SU-DHL-6 (cell line): ENCODE measurements around the gene LCTL.
"Not testable (repeated sequence)": the region's sequence is repeated elsewhere in the genome, so short reads cannot be mapped to it uniquely, and the experiment has no call there.

Experiments used
- H2AFZ ChIP-seq: fragments of 200-600 bp; sonication (generic); 2 replicates; pipeline ENCODE4 v1.6.1; 2014; ENCODE audit warnings: low read depth, mild to moderate bottlenecking, moderate library complexity, mixed read lengths, antibody characterized with exemption, low read length; ENCODE audit not compliant: severe bottlenecking
- H3F3A ChIP-seq: fragments of 200-600 bp; shearing (Covaris generic); 2 replicates; pipeline ENCODE4 v1.6.0; 2016; ENCODE audit warnings: antibody characterized with exemption, mild to moderate bottlenecking; ENCODE audit not compliant: insufficient read depth
- H3K27ac ChIP-seq: fragments of 200-600 bp; sonication (generic); 2 replicates; pipeline ENCODE4 v1.5.1; 2016; ENCODE audit warnings: low read depth, mild to moderate bottlenecking, low read length, moderate library complexity, mixed read lengths
- H3K27me3 ChIP-seq: fragments of 200-600 bp; sonication (generic), shearing (Covaris generic); 2 replicates; pipeline ENCODE4 v1.6.0; 2014; ENCODE audit warnings: mild to moderate bottlenecking, low read length
- H3K36me3 ChIP-seq: fragments of 200-600 bp; sonication (generic); 2 replicates; pipeline ENCODE4 v1.6.1; 2014; ENCODE audit warnings: mild to moderate bottlenecking, low read length, mixed read lengths
- H3K4me2 ChIP-seq: fragments of 300-600, 200-600 bp; shearing (Covaris generic), sonication (generic); 2 replicates; pipeline ENCODE4 v1.6.0; 2014; ENCODE audit warnings: low read length, low read depth, mild to moderate bottlenecking; ENCODE audit not compliant: poor library complexity, severe bottlenecking
- H3K4me3 ChIP-seq: fragments of 200-600 bp; sonication (generic); 2 replicates; pipeline ENCODE4 v1.5.1; 2014; ENCODE audit warnings: antibody characterized with exemption, low read length, mild to moderate bottlenecking, mixed read lengths; ENCODE audit not compliant: insufficient read depth, poor library complexity, severe bottlenecking
- H3K79me2 ChIP-seq: fragments of 200-600 bp; sonication (generic); 2 replicates; pipeline ENCODE4 v1.6.1; 2014; ENCODE audit warnings: mild to moderate bottlenecking, low read length, moderate library complexity; ENCODE audit not compliant: insufficient read depth
- H3K9ac ChIP-seq: fragments of 200-600 bp; sonication (generic); 2 replicates; pipeline ENCODE4 v1.7.0; 2014; ENCODE audit warnings: mild to moderate bottlenecking, low read length
- H3K9me2 ChIP-seq: fragments of 200-600 bp; sonication (generic); replicated peaks from 2 replicates; pipeline ENCODE4 v1.6.1; 2014; ENCODE audit warnings: low read length; ENCODE audit not compliant: insufficient read depth
- H3K9me3 ChIP-seq: fragments of 200-600 bp; sonication (generic); 2 replicates; pipeline ENCODE4 v1.6.1; 2014; ENCODE audit warnings: low read length, mixed read lengths; ENCODE audit not compliant: insufficient read depth
- H4K20me1 ChIP-seq: fragments of 200-600 bp; sonication (generic); 2 replicates; pipeline ENCODE4 v1.6.1; 2014; ENCODE audit warnings: low read depth, mild to moderate bottlenecking, antibody characterized with exemption, low read length, moderate library complexity, mixed read lengths
- EZH2phosphoT487 ChIP-seq: fragments of 200-600 bp; sonication (generic), shearing (Covaris generic); conservative IDR thresholded peaks from 2 replicates; pipeline ENCODE4 v1.6.1; 2018; ENCODE audit warnings: mild to moderate bottlenecking, antibody characterized with exemption, low read length, moderate library complexity, mixed read lengths
- TF ChIP-seq, protein P1 (sequence below): fragments of 200-600 bp; sonication (generic); IDR thresholded peaks from one replicate; pipeline ENCODE4 v1.5.1; 2017; ENCODE audit warnings: antibody characterized with exemption, mild to moderate bottlenecking, low read length, moderate library complexity; ENCODE audit not compliant: insufficient read depth, poor library complexity, severe bottlenecking

LCTL gene

DNA sequence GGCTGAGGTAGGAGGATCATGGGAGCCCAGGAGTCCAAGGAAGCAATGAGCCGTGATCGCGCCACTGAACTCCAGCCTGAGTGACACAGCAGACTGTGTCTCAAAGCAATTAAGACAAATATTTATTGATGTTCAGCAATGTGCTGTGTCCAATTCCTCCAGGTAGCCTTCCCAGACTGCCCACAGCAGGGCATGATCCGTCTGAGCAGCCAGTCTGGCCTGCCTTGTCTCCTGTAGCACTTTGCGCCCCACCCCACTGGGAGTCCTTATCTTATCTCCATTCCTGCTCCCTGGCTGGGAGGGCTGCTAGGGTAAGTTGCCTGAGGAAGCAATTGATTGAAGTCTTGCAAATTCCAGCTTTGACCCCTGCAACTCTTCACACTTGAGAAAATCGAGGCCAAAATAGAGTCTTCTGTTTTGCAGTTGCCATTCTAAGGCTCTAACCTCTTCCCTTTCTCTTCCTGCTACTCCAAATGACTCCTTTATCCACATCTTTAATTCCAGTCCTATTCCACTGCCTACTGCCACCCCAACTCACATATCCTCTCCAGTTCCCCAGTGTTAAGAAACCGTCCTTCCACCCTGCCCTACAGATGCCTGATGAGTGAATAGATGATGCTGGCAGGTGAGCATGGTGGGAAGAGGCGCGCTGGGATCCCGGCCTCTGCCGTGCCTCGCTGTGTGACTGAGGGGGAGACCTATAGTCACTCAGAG is 26.9 kb upstream of the LCTL start:
- no peaks in the 10 kb centered on the region for H3K27me3 ChIP-seq
- no peak overlapping the region for H3K9ac ChIP-seq
- no peak overlapping the region for H2AFZ ChIP-seq
- no peaks in the 10 kb centered on the region for H4K20me1 ChIP-seq
- H3F3A ChIP-seq, result no peaks in the 10 kb centered on the region
- H3K9me3 ChIP-seq, result no peaks in the 10 kb centered on the region
- no peaks in the 10 kb centered on the region for H3K36me3 ChIP-seq
- no peak overlapping the region for H3K4me2 ChIP-seq
- H3K9me2 ChIP-seq, result no peaks in the 10 kb centered on the region
- H3K4me3 ChIP-seq, result no peak overlapping the region
- no peak overlapping the region for H3K27ac ChIP-seq
- no peaks in the 10 kb centered on the region for H3K79me2 ChIP-seq
- TF ChIP-seq, protein P1, sequence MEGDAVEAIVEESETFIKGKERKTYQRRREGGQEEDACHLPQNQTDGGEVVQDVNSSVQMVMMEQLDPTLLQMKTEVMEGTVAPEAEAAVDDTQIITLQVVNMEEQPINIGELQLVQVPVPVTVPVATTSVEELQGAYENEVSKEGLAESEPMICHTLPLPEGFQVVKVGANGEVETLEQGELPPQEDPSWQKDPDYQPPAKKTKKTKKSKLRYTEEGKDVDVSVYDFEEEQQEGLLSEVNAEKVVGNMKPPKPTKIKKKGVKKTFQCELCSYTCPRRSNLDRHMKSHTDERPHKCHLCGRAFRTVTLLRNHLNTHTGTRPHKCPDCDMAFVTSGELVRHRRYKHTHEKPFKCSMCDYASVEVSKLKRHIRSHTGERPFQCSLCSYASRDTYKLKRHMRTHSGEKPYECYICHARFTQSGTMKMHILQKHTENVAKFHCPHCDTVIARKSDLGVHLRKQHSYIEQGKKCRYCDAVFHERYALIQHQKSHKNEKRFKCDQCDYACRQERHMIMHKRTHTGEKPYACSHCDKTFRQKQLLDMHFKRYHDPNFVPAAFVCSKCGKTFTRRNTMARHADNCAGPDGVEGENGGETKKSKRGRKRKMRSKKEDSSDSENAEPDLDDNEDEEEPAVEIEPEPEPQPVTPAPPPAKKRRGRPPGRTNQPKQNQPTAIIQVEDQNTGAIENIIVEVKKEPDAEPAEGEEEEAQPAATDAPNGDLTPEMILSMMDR, result no peak

DNA sequence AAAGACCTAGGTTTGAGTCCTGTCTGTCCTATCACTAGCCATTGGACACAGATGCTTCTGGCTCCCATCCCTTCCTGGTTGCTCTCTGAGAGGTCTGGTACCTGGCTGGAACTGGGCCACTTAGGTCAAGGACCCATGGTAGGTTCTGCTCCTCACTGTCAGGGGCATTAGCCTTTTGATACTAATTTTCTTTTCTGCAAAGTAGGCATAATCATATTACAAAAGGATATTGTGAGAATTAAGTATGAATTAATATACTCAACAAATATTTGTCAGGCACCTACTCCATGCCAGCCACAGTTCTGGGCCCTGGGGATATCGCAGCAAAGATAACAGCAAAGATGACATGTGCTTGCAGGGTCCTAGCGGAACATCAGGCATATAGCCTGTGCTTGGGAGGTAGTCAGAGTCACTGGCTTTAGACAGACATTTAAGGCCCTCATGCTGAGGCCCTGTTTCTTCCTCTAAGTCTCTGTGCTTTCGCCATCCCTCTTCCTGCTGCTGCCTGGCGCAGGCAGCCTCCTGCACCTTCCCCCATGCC is 25.6 kb upstream of the LCTL start:
- Histone ChIP-seq H4K20me1 (no peaks in the 10 kb centered on the region), H3K27ac (no peak overlapping the region), H2AFZ (no peak overlapping the region), H3K4me3 (no peak overlapping the region), H3F3A (no peaks in the 10 kb centered on the region), H3K9me2 (no peaks in the 10 kb centered on the region), H3K36me3 (no peaks in the 10 kb centered on the region), H3K79me2 (no peaks in the 10 kb centered on the region), H3K4me2 (no peak overlapping the region), H3K9me3 (no peaks in the 10 kb centered on the region), H3K27me3 (no peaks in the 10 kb centered on the region), H3K9ac (no peak overlapping the region)
- TF ChIP-seq, protein P1, result no peak
- TF ChIP-seq EZH2phosphoT487, result no peak

DNA sequence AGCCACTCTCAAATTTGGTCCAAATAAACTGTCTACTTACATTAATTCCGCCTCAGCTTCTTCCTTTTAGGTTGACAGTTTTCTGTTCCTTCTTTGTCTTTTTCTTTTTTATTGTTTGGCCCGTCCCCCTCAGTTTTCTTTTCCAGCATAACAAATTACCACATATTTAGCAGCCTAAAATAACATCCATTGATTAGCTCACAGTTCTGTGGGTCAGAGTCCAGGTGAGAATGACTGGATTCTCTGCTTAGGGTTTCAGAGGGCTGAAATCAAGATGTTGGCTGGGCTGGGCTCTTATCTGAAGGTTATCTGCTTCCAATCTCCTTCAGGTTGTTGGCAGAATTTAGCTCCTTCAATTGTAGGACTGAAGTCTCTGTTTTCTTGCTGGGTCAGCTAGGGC is 24.6 kb upstream of the LCTL start:
- H3K4me3 ChIP-seq, result no peak overlapping the region
- no peaks in the 10 kb centered on the region for H3K9me3 ChIP-seq
- no peaks in the 10 kb centered on the region for H3K9me2 ChIP-seq
- H3K27ac ChIP-seq, result no peak overlapping the region
- no peak overlapping the region for H3K4me2 ChIP-seq
- H3K79me2 ChIP-seq, result no peaks in the 10 kb centered on the region
- no peak overlapping the region for H2AFZ ChIP-seq
- H3K9ac ChIP-seq, result no peak overlapping the region
- H4K20me1 ChIP-seq, result no peaks in the 10 kb centered on the region
- no peaks in the 10 kb centered on the region for H3K36me3 ChIP-seq
- no peak for TF ChIP-seq EZH2phosphoT487
- TF ChIP-seq, protein P1, result no peak
- no peaks in the 10 kb centered on the region for H3K27me3 ChIP-seq
- H3F3A ChIP-seq, result no peaks in the 10 kb centered on the region

DNA sequence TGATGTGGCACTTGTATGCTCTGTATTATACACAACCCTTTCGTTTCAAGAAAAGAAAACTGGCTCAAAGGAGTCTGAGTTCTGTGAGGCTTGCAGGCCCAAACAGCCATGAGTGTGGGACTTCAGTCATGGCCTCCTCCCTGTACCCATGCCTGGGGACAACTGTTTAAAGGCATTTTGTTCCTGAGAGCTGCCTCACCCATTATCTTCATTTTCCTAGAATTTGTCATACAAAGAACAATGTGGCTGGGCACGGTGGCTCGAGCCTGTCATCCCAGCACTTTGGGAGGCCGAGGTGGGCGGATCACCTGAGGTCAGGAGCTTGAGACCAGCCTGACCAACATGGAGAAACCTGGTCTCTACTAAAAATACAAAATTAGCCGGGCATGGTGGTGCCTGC is 23.6 kb upstream of the LCTL start:
- H4K20me1 ChIP-seq, H2AFZ ChIP-seq: not testable (repeated sequence)

More for the DNA sequence above, 23.6 kb upstream of the LCTL start:
- H3K4me3 ChIP-seq, H3K36me3 ChIP-seq, H3K9me2 ChIP-seq, H3K4me2 ChIP-seq, H3K9me3 ChIP-seq, H3K27ac ChIP-seq, H3F3A ChIP-seq, H3K27me3 ChIP-seq, H3K79me2 ChIP-seq, H3K9ac ChIP-seq: not testable (repeated sequence)
